Esophagus squamous epithelium (tissue), 5 donors: ENCODE results near the gene SRP19. TPM values are rescaled to one million over a fixed set of nuclear protein-coding genes. Genes with fewer than 3 reads are reported as not detected.
A peak's percentile ranks its signal among the peaks of the same experiment; 100 is the strongest.

Experiments
- DNase-seq: peaks from one replicate; lab custom pipeline; 2025; lab: John Stamatoyannopoulos, UW
- H3K27ac ChIP-seq, 4 donors: fragments of 200-600 bp; sonication (generic); one replicate each; pipeline ENCODE4 v1.5.1; 2016 to 2019; ENCODE audit warnings: mild to moderate bottlenecking in 1 of 4
- H3K27me3 ChIP-seq, 4 donors: fragments of 200-600 bp; sonication (generic); 1 replicate in 3 of 4; 2 replicates in 1 of 4; pipeline versions ENCODE4 v1.5.1 to v1.6.0; 2017 to 2021; ENCODE audit warnings: antibody characterized with exemption in 1 of 4
- H3K36me3 ChIP-seq, 3 donors: fragments of 200-600 bp; sonication (generic); one replicate each; pipeline ENCODE4 v1.5.1; 2016 to 2019
- H3K4me1 ChIP-seq, 3 donors: fragments of 200-600 bp; sonication (generic); one replicate each; pipeline ENCODE4 v1.5.1; 2017 to 2019
- H3K4me3 ChIP-seq, 4 donors: fragments of 200-600 bp; sonication (generic); 1 replicate in 3 of 4; 2 replicates in 1 of 4; pipeline ENCODE4 v1.5.1; 2016 to 2019; ENCODE audit warnings: mild to moderate bottlenecking in 2 of 4, moderate library complexity in 1 of 4
- H3K9me3 ChIP-seq, 3 donors: fragments of 200-600 bp; sonication (generic); one replicate each; pipeline ENCODE4 v1.5.1; 2016 to 2019
- CTCF ChIP-seq, 6 experiments: fragments of 450-650 bp in 4 of 6; fragments of 200-600 bp in 2 of 6; sonication (generic) in 2 of 6; IDR thresholded peaks; one replicate each; pipeline ENCODE4 v1.5.1; 2016 to 2019; ENCODE audit warnings: antibody characterized with exemption in 6 of 6, mild to moderate bottlenecking in 4 of 6, moderate library complexity in 4 of 6
- POLR2A ChIP-seq, 4 donors: fragments of 450-650 bp; IDR thresholded peaks; one replicate each; pipeline ENCODE4 v1.6.1; 2017; ENCODE audit warnings: antibody characterized with exemption in 4 of 4, mild to moderate bottlenecking in 4 of 4, moderate library complexity in 3 of 4
- whole genome bisulfite sequencing, 2 donors: methylation state at CpG; one replicate each; pipeline ENCODE4 v1.1.5; 2018; 5-methylcytosine and 5-hydroxymethylcytosine counted together
- intact Hi-C: fragments of 100-400 bp; cut with DNase I; formaldehyde crosslinking; loops from one replicate; pipeline ENCODE4 v1.15.0; 2022
- total RNA-seq, 4 donors: library from RNA; depleted of rRNA; stranded (reverse); fragments of >200 nt; gene quantifications; one replicate each; pipeline ENCODE4 v1.1.0, GENCODE V29; 2016
- donor health status: DM: yes; HTN: yes; CAD: no.

The SRP19 gene
- total RNA-seq, 4 donors from 2014 or later, result 34.3 to 81.0 (median 52.5) TPM

- Histone ChIP-seq H3K9me3 (no peaks in the 10 kb centered on the region), H3K27ac (peak overlapping the region; percentile 87 to 91 (median 90)), H3K4me1 (peaks cover 10 to 32% (median 17%) of the 10 kb centered on the region in 3 donors), H3K27me3 (no peaks in the 10 kb centered on the region), H3K36me3 (peaks cover 0 to 34% (median 9%) of the 10 kb centered on the region in 3 donors), H3K4me3 (peak overlapping the region; percentile 80 to 96 (median 88))
- TF ChIP-seq CTCF (IDR thresholded peaks at IDR 0.05) (no peak), POLR2A (IDR thresholded peaks at IDR 0.05) (no peak)
- no peak for DNase-seq
- intact Hi-C loops, result no loop called here
- WGBS, 2 donors, result 1 to 2% methylated on average over 8 of the region's 8 CpGs
These were observed 525 bp downstream of the SRP19 start for GRCh38 chr5:112861638-112861985.

GRCh38 chr5:112862085-112862484, 998 bp downstream of the SRP19 start:
- DNase-seq, result no peak
- Histone ChIP-seq H3K27ac (peak overlapping the region in 2 of 4 donors; percentile 90 to 91), H3K36me3 (peaks cover 0 to 39% (median 9%) of the 10 kb centered on the region in 3 donors), H3K4me1 (peaks cover 10 to 32% (median 17%) of the 10 kb centered on the region in 3 donors), H3K9me3 (no peaks in the 10 kb centered on the region), H3K4me3 (peak overlapping the region; percentile 80 to 96 (median 88)), H3K27me3 (no peaks in the 10 kb centered on the region)
- intact Hi-C loops, result no loop called here
- WGBS, 2 donors, result 46 to 51% methylated on average over 9 of the region's 9 CpGs
- no peak for TF ChIP-seq CTCF (IDR thresholded peaks at IDR 0.05)

- H3K27ac ChIP-seq, result no peak overlapping the region
- TF ChIP-seq CTCF (IDR thresholded peaks at IDR 0.05) (no peak), POLR2A (IDR thresholded peaks at IDR 0.05) (no peak)
- WGBS, 2 donors, result 71 to 75% methylated on average over 4 of the region's 4 CpGs
- DNase-seq, result no peak
- H3K36me3 ChIP-seq, result peaks cover 0 to 54% (median 11%) of the 10 kb centered on the region in 3 donors
- peaks cover 10 to 32% (median 17%) of the 10 kb centered on the region in 3 donors for H3K4me1 ChIP-seq
- intact Hi-C loops, result no loop called here
- H3K4me3 ChIP-seq, result no peak overlapping the region
- H3K9me3 ChIP-seq, result no peaks in the 10 kb centered on the region
- no peaks in the 10 kb centered on the region for H3K27me3 ChIP-seq
These were observed 2.5 kb downstream of the SRP19 start for GRCh38 chr5:112863549-112863948.

GRCh38 chr5:112865128-112865527, 4.0 kb downstream of the SRP19 start:
- 87 to 89% methylated on average over 3 of the region's 3 CpGs for WGBS, 2 donors
- Histone ChIP-seq H3K27ac (no peak overlapping the region), H3K36me3 (peaks cover 5 to 70% (median 15%) of the 10 kb centered on the region in 3 donors), H3K4me3 (no peak overlapping the region), H3K27me3 (no peaks in the 10 kb centered on the region), H3K9me3 (no peaks in the 10 kb centered on the region), H3K4me1 (peaks cover 10 to 32% (median 17%) of the 10 kb centered on the region in 3 donors)
- DNase-seq, result no peak
- no peak for TF ChIP-seq CTCF (IDR thresholded peaks at IDR 0.05)
- TF ChIP-seq POLR2A (IDR thresholded peaks at IDR 0.05), result no peak
- intact Hi-C loops, result no loop called here

GRCh38 chr5:112866739-112867138, 5.7 kb downstream of the SRP19 start:
- Histone ChIP-seq H3K27ac (no peak overlapping the region), H3K27me3 (no peaks in the 10 kb centered on the region), H3K36me3 (peaks cover 5 to 84% (median 15%) of the 10 kb centered on the region in 3 donors), H3K4me1 (peaks cover 9 to 24% (median 17%) of the 10 kb centered on the region in 3 donors), H3K9me3 (no peaks in the 10 kb centered on the region), H3K4me3 (no peak overlapping the region)
- WGBS, 2 donors, result 96% methylated on average over 2 of the region's 2 CpGs
- DNase-seq, result no peak
- TF ChIP-seq CTCF (IDR thresholded peaks at IDR 0.05), result no peak
- no peak for TF ChIP-seq POLR2A (IDR thresholded peaks at IDR 0.05)
- intact Hi-C loops, result no loop called here
